Activated T-cell treated with anti-CD3 and anti-CD28 coated beads, Interleukin-2, amount 50 U/mL, for 4 hours (primary cell): ENCODE measurements around the gene ACP5. TPM values are rescaled to one million over a fixed set of nuclear protein-coding genes. Genes with fewer than 3 reads are reported as not detected.
A peak's percentile ranks its signal among the peaks of the same experiment; 100 is the strongest.
"Not testable (repeated sequence)": the region's sequence is repeated elsewhere in the genome, so short reads cannot be mapped to it uniquely, and the experiment has no call there.

Experiments
- ATAC-seq, 2 donors: fragments of 200-7000 bp; cut with Tn5 transposase; one replicate each; pipeline ENCODE4 v1.10.0; 2021
- DNase-seq: peaks from one replicate; pipeline ENCODE4 v3.0.0-alpha.2; 2020
- H3K27me3 Mint-ChIP-seq: one replicate; pipeline ENCODE4 v1.8.0; 2021; ENCODE audit warnings: low read depth, mixed read lengths
- H3K36me3 Mint-ChIP-seq: one replicate; pipeline ENCODE4 v1.8.0; 2022; ENCODE audit warnings: mixed read lengths; ENCODE audit not compliant: insufficient read depth
- H3K4me1 Mint-ChIP-seq: one replicate; pipeline ENCODE4 v1.8.0; 2021; ENCODE audit warnings: low read depth, mixed read lengths
- H3K4me3 Mint-ChIP-seq: one replicate; pipeline ENCODE4 v1.8.0; 2021; ENCODE audit warnings: mild to moderate bottlenecking, moderate library complexity, mixed read lengths
- H3K9me3 Mint-ChIP-seq: one replicate; pipeline ENCODE4 v1.8.0; 2021; ENCODE audit warnings: mixed read lengths
- total RNA-seq, 3 donors: library from RNA; stranded (reverse); gene quantifications; one replicate each; pipeline ENCODE4 v1.2.1, GENCODE V29; 2021

The ACP5 gene
- total RNA-seq, 3 donors from 2014 or later, result 2.4 to 2.9 (median 2.8) TPM

GRCh38 chr19:11596156-11596555, 18.7 kb upstream of the ACP5 start:
- H3K4me1 Mint-ChIP-seq, result peaks cover 23% of the 10 kb centered on the region
- H3K9me3 Mint-ChIP-seq, result no peaks in the 10 kb centered on the region
- no peaks in the 10 kb centered on the region for H3K27me3 Mint-ChIP-seq
- ATAC-seq (no peak), DNase-seq (no peak)
- H3K4me3 Mint-ChIP-seq, result peak overlapping the region; percentile 89
- H3K36me3 Mint-ChIP-seq, result no peaks in the 10 kb centered on the region

- no peak for DNase-seq
- peaks cover 11% of the 10 kb centered on the region for H3K4me1 Mint-ChIP-seq
Observed at GRCh38 chr19:11594084-11594483, 16.6 kb upstream of the ACP5 start.

GRCh38 chr19:11587975-11588631, 10.7 kb upstream of the ACP5 start:
- ATAC-seq (peak; percentile 23 to 30), DNase-seq (no peak)
- Mint-ChIP-seq H3K27me3 (no peaks in the 10 kb centered on the region), H3K36me3 (no peaks in the 10 kb centered on the region), H3K4me1 (peaks cover 1% of the 10 kb centered on the region), H3K9me3 (no peaks in the 10 kb centered on the region), H3K4me3 (no peak overlapping the region)

More at GRCh38 chr19:11594084-11594483, 16.6 kb upstream of the ACP5 start:
- Mint-ChIP-seq H3K36me3 (no peaks in the 10 kb centered on the region), H3K27me3 (no peaks in the 10 kb centered on the region), H3K4me3 (no peak overlapping the region), H3K9me3 (no peaks in the 10 kb centered on the region)
- ATAC-seq, result no peak

GRCh38 chr19:11587302-11587974, 10.0 kb upstream of the ACP5 start:
- no peak overlapping the region for H3K4me3 Mint-ChIP-seq
- ATAC-seq, result peak; percentile 91 to 92

GRCh38 chr19:11586331-11586730, 8.9 kb upstream of the ACP5 start:
- H3K36me3 Mint-ChIP-seq, result no peaks in the 10 kb centered on the region
- peaks cover 9% of the 10 kb centered on the region for H3K4me1 Mint-ChIP-seq
- H3K4me3 Mint-ChIP-seq, result no peak overlapping the region
- H3K27me3 Mint-ChIP-seq, result no peaks in the 10 kb centered on the region
- no peaks in the 10 kb centered on the region for H3K9me3 Mint-ChIP-seq
- no peak for ATAC-seq
- no peak for DNase-seq

More at GRCh38 chr19:11587302-11587974, 10.0 kb upstream of the ACP5 start:
- H3K9me3 Mint-ChIP-seq, result no peaks in the 10 kb centered on the region
- H3K27me3 Mint-ChIP-seq, result no peaks in the 10 kb centered on the region
- DNase-seq, result peak; percentile 72
- H3K36me3 Mint-ChIP-seq, result no peaks in the 10 kb centered on the region
- peaks cover 1% of the 10 kb centered on the region for H3K4me1 Mint-ChIP-seq

GRCh38 chr19:11581740-11582139, 4.3 kb upstream of the ACP5 start:
- Mint-ChIP-seq H3K4me3 (peak overlapping the region; percentile 61), H3K36me3 (no peaks in the 10 kb centered on the region), H3K9me3 (no peaks in the 10 kb centered on the region), H3K27me3 (no peaks in the 10 kb centered on the region), H3K4me1 (peaks cover 28% of the 10 kb centered on the region)
- no peak for DNase-seq
- ATAC-seq, result peak; percentile 90 to 92

- H3K4me1 Mint-ChIP-seq, result peaks cover 30% of the 10 kb centered on the region
Observed at GRCh38 chr19:11580116-11580515, 2.7 kb upstream of the ACP5 start.

GRCh38 chr19:11578258-11579142, 1.1 kb upstream of the ACP5 start:
- DNase-seq (peak; percentile 14), ATAC-seq (peak; percentile 48 to 53)
- H3K4me3 Mint-ChIP-seq, result peak overlapping the region; percentile 70

More at GRCh38 chr19:11580116-11580515, 2.7 kb upstream of the ACP5 start:
- Mint-ChIP-seq H3K4me3 (no peak overlapping the region), H3K36me3 (peaks cover 1% of the 10 kb centered on the region), H3K9me3 (no peaks in the 10 kb centered on the region), H3K27me3 (no peaks in the 10 kb centered on the region)
- DNase-seq (no peak), ATAC-seq (no peak)

GRCh38 chr19:11576227-11576626, 1.2 kb downstream of the ACP5 start:
- Mint-ChIP-seq H3K4me3 (no peak overlapping the region), H3K36me3 (peaks cover 1% of the 10 kb centered on the region), H3K27me3 (no peaks in the 10 kb centered on the region), H3K9me3 (no peaks in the 10 kb centered on the region), H3K4me1 (peaks cover 20% of the 10 kb centered on the region)
- DNase-seq, result no peak
- ATAC-seq, result no peak

More at GRCh38 chr19:11578258-11579142, 1.1 kb upstream of the ACP5 start:
- Mint-ChIP-seq H3K36me3 (peaks cover 1% of the 10 kb centered on the region), H3K4me1 (peaks cover 29% of the 10 kb centered on the region), H3K9me3 (no peaks in the 10 kb centered on the region), H3K27me3 (no peaks in the 10 kb centered on the region)

GRCh38 chr19:11574689-11575088, 2.8 kb downstream of the ACP5 start:
- Mint-ChIP-seq H3K4me1 (peaks cover 12% of the 10 kb centered on the region), H3K27me3 (no peaks in the 10 kb centered on the region), H3K36me3 (peaks cover 1% of the 10 kb centered on the region), H3K9me3 (no peaks in the 10 kb centered on the region), H3K4me3 (no peak overlapping the region)
- ATAC-seq, result no peak
- no peak for DNase-seq

GRCh38 chr19:11573763-11574162, 3.7 kb downstream of the ACP5 start:
- not testable (repeated sequence) for H3K36me3 Mint-ChIP-seq, H3K9me3 Mint-ChIP-seq, H3K27me3 Mint-ChIP-seq, ATAC-seq, H3K4me3 Mint-ChIP-seq, DNase-seq, H3K4me1 Mint-ChIP-seq

GRCh38 chr19:11573354-11573753, 4.1 kb downstream of the ACP5 start:
- not testable (repeated sequence) for ATAC-seq, DNase-seq, H3K9me3 Mint-ChIP-seq, H3K4me1 Mint-ChIP-seq, H3K36me3 Mint-ChIP-seq, H3K4me3 Mint-ChIP-seq, H3K27me3 Mint-ChIP-seq

- ATAC-seq, result no peak
- H3K9me3 Mint-ChIP-seq, result no peaks in the 10 kb centered on the region
- peaks cover 6% of the 10 kb centered on the region for H3K4me1 Mint-ChIP-seq
- no peak for DNase-seq
- H3K4me3 Mint-ChIP-seq, result no peak overlapping the region
- peaks cover 2% of the 10 kb centered on the region for H3K36me3 Mint-ChIP-seq
- no peaks in the 10 kb centered on the region for H3K27me3 Mint-ChIP-seq
Observed at GRCh38 chr19:11570039-11570462, 7.4 kb downstream of the ACP5 start.

- H3K27me3 Mint-ChIP-seq, result no peaks in the 10 kb centered on the region
- peaks cover 2% of the 10 kb centered on the region for H3K36me3 Mint-ChIP-seq
- DNase-seq (no peak), ATAC-seq (no peak)
- H3K4me3 Mint-ChIP-seq, result no peak overlapping the region
- H3K4me1 Mint-ChIP-seq, result peaks cover 10% of the 10 kb centered on the region
- H3K9me3 Mint-ChIP-seq, result no peaks in the 10 kb centered on the region
Observed at GRCh38 chr19:11566164-11566563, 11.3 kb downstream of the ACP5 start.
